Heart right ventricle (tissue), 16 donors: Measurements from ENCODE around the gene TOMM5. TPM values are rescaled to one million over a fixed set of nuclear protein-coding genes. Genes with fewer than 3 reads are reported as not detected.

Experiments
- ATAC-seq, 8 donors: fragments of 200-7000 bp; cut with Tn5 transposase; one replicate each; pipeline ENCODE4 v1.9.1; 2020; ENCODE audit warnings: mild to moderate bottlenecking in 8 of 8, moderate library complexity in 8 of 8, moderate number of reproducible peaks in 1 of 8
- DNase-seq, 2 donors: peaks; one replicate each; pipeline ENCODE4 v3.0.0-alpha.2; 2020
- H3K27ac ChIP-seq, 10 donors: fragments of 200-600 bp; sonication (generic) in 2 of 10; one replicate each; pipeline versions ENCODE4 v1.5.0 to v1.8.0; 2020 to 2022; ENCODE audit warnings: mild to moderate bottlenecking in 3 of 10
- H3K27me3 ChIP-seq, 7 donors: fragments of 200-600 bp; one replicate each; pipeline ENCODE4 v1.8.0; 2021 to 2022; ENCODE audit warnings: mild to moderate bottlenecking in 2 of 7
- H3K36me3 ChIP-seq, 9 donors: fragments of 200-600 bp; sonication (generic) in 1 of 9; one replicate each; pipeline versions ENCODE4 v1.5.0 to v1.8.0; 2020 to 2022; ENCODE audit warnings: mild to moderate bottlenecking in 2 of 9
- H3K4me1 ChIP-seq, 9 donors: fragments of 200-600 bp; sonication (generic) in 1 of 9; one replicate each; pipeline versions ENCODE4 v1.5.0 to v1.8.0; 2020 to 2022; ENCODE audit warnings: mild to moderate bottlenecking in 4 of 9
- H3K4me3 ChIP-seq, 10 donors: fragments of 200-600 bp; sonication (generic) in 2 of 10; one replicate each; pipeline versions ENCODE4 v1.5.0 to v1.8.0; 2020 to 2022; ENCODE audit warnings: mild to moderate bottlenecking in 7 of 10, moderate library complexity in 2 of 10
- H3K9me3 ChIP-seq, 11 donors: fragments of 200-600 bp in 10 of 11; sonication (generic) in 2 of 11; one replicate each; pipeline versions ENCODE4 v1.5.0 to v1.8.0; 2013 to 2022; ENCODE audit warnings: mild to moderate bottlenecking in 2 of 11, control low read depth in 1 of 11, moderate library complexity in 1 of 11
- CTCF ChIP-seq, 9 donors: fragments of 200-600 bp; sonication (generic) in 2 of 9; IDR thresholded peaks; one replicate each; pipeline versions ENCODE4 v1.5.0 to v1.8.0; 2021 to 2022; ENCODE audit warnings: antibody characterized with exemption in 9 of 9, mild to moderate bottlenecking in 5 of 9, moderate library complexity in 1 of 9
- WGBS, 2 donors: extraction: QIAGEN DNeasy Blood & Tissue Kit; methylation state at CpG; one replicate each; pipeline ENCODE4 v1.1.7; 2013; ENCODE audit warnings: inconsistent platforms in 1 of 2; 5-methylcytosine and 5-hydroxymethylcytosine counted together
- intact Hi-C, 10 donors: fragments of 100-400 bp; cut with DNase I; formaldehyde crosslinking; loops; one replicate each; pipeline versions ENCODE4 v1.11.1 to v1.14.2; 2022
- polyA plus RNA-seq, 2 donors: library from polyadenylated mRNA; stranded (reverse); fragments of 200-250 nt; gene quantifications; one replicate each; pipeline ENCODE4 v1.2.3, GENCODE V29; 2013
- total RNA-seq, 10 donors: library from RNA; stranded (reverse); fragmentation: NEBNext Ultra II Directional in 3 of 10; extraction: Animal tissue kit (Norgen Biotek cat#: 25700) in 3 of 10; gene quantifications; one replicate each; pipeline versions ENCODE4 v1.2.1 to v1.2.4, GENCODE V29; 2021 to 2023
- donor health status: Arrhythmogenic right ventricular cardiomyopathy.
- donor health status: ischemic (EF 13 %, LVEDD 7.1; RV severe dilation, severe dysfunction).
- donor health status: healthy with polysubstance abuse.
- donor health status: DM: no; HTN: yes; CAD: no.
- donor health status: DM: no; HTN: no; CAD: no.
- donor health status: ischemic (EF 25% LVEDD 6.9; RV normal size, moderate dysfunction).
- donor health status: ischemic (EF 25% LVEDD 5.7; RV mildly dilated, moderate dysfunction).
- donor health status: healthy.
- donor health status: DM: yes; HTN: yes; CAD: no.
- donor health status: Ischemic cardiomyopathy.
- donor health status: ischemic (EF 35%, LVEDD 5.7; RV mildly dilated, moderate dysfunction).
- donor health status: nonischemic (EF 11% LVEDD 7.7; RV severe dilation, severe dysfunction).
- donor health status: DM: yes; HTN: yes; CAD: no.
- donor health status: PGD.
- donor health status: ischemic (EF 29% LVEDD 5.4; RV normal size, mild dysfunction).
- donor health status: nonischemic (EF 23%, LVEDD 6.1; RV moderate dilation, normal function).

Gene TOMM5
- total and polyA plus RNA-seq, 12 donors: 45.7 to 145 (median 52.8) TPM

- TF ChIP-seq CTCF (IDR thresholded peaks at IDR 0.05): no peak
- intact Hi-C loops: loop anchor here in 3 of 10 donors (10.0 kb wide), 3 partner anchors 51 to 191 kb away; partner anchors contain the start of genes EXOSC3 (in 1 of the 3) and FRMPD1 (in 1 of the 3)
- ATAC-seq: no peak
Observed at GRCh38 chr9:37593883-37594448, 1.6 kb upstream of the TOMM5 start.

GRCh38 chr9:37587521-37587920, 4.9 kb downstream of the TOMM5 start:
- TF ChIP-seq CTCF (IDR thresholded peaks at IDR 0.05): no peak
- no peak overlapping the region for H3K4me3 ChIP-seq
- ATAC-seq (no peak), DNase-seq (no peak)
- H3K27me3 ChIP-seq: no peaks in the 10 kb centered on the region
- intact Hi-C loops: loop anchor here in 6 of 10 donors (10.0 kb wide), 5 partner anchors 113 to 207 kb away; partner anchors contain the start of genes EXOSC3 (in 2 of the 6) and TRMT10B (in 1 of the 6)
- H3K9me3 ChIP-seq: no peaks in the 10 kb centered on the region
- peaks cover 0 to 68% (median 20%) of the 10 kb centered on the region in 9 donors for H3K36me3 ChIP-seq
- H3K27ac ChIP-seq: no peak overlapping the region
- H3K4me1 ChIP-seq: peaks cover 0 to 24% (median 19%) of the 10 kb centered on the region in 9 donors
- 83 to 84% methylated on average over 4 of the region's 4 CpGs for WGBS, 2 donors

More at GRCh38 chr9:37593883-37594448, 1.6 kb upstream of the TOMM5 start:
- no peak overlapping the region for H3K27ac ChIP-seq
- no peak for DNase-seq
- WGBS, 2 donors: 85 to 89% methylated on average over 6 of the region's 6 CpGs
- H3K27me3 ChIP-seq: peaks cover 0 to 16% (median 5%) of the 10 kb centered on the region in 7 donors
- H3K36me3 ChIP-seq: peaks cover 0 to 4% (median 0%) of the 10 kb centered on the region in 9 donors
- no peaks in the 10 kb centered on the region for H3K9me3 ChIP-seq
- H3K4me3 ChIP-seq: peak overlapping the region in 3 of 10 donors; percentile 8 to 31 (median 21)
- H3K4me1 ChIP-seq: peaks cover 0 to 42% (median 21%) of the 10 kb centered on the region in 9 donors

GRCh38 chr9:37583522-37584121, 8.8 kb downstream of the TOMM5 start:
- Histone ChIP-seq H3K27me3 (no peaks in the 10 kb centered on the region), H3K4me1 (no peaks in the 10 kb centered on the region), H3K4me3 (no peak overlapping the region), H3K27ac (no peak overlapping the region), H3K9me3 (no peaks in the 10 kb centered on the region), H3K36me3 (peaks cover 0 to 83% (median 20%) of the 10 kb centered on the region in 9 donors)
- intact Hi-C loops: loop anchor here in 6 of 10 donors (10.0 kb wide), 5 partner anchors 109 to 211 kb away; partner anchors contain the start of genes EXOSC3 (in 2 of the 6) and TRMT10B (in 1 of the 6)
- DNase-seq (no peak), ATAC-seq (no peak)
- TF ChIP-seq CTCF (IDR thresholded peaks at IDR 0.05): no peak
- 93 to 98% methylated on average over 3 of the region's 3 CpGs for WGBS, 2 donors

- no peak for DNase-seq
- Histone ChIP-seq H3K4me3 (no peak overlapping the region), H3K27ac (no peak overlapping the region), H3K4me1 (no peaks in the 10 kb centered on the region), H3K36me3 (peaks cover 0 to 74% (median 19%) of the 10 kb centered on the region in 9 donors), H3K27me3 (no peaks in the 10 kb centered on the region), H3K9me3 (no peaks in the 10 kb centered on the region)
- 78 to 80% methylated on average over 6 of the region's 6 CpGs for WGBS, 2 donors
- peak; percentile 44 to 83 (median 70) for TF ChIP-seq CTCF (IDR thresholded peaks at IDR 0.05)
- ATAC-seq: peak in 4 of 8 donors; percentile 25 to 42 (median 34)
- intact Hi-C loops: loop anchor here in 6 of 10 donors (10.0 kb wide), 5 partner anchors 108 to 212 kb away; partner anchors contain the start of genes EXOSC3 (in 2 of the 6) and TRMT10B (in 1 of the 6)
Observed at GRCh38 chr9:37582548-37583157, 9.7 kb downstream of the TOMM5 start.
